A549 (cell line): ENCODE data around the gene MED23. TPM values are rescaled to one million over a fixed set of nuclear protein-coding genes. Genes with fewer than 3 reads are reported as not detected.

Experiments used
- ATAC-seq, 2 experiments: fragments of 200-7000 bp in 1 of 2; fragments of >200 bp in 1 of 2; cut with Nextera tagmentation in 1 of 2; cut with Tn5 transposase in 1 of 2; 3 replicates each; pipeline versions ENCODE4 v1.8.0 to v1.9.1; 2018 to 2020; ENCODE audit warnings: mild to moderate bottlenecking in 1 of 2, moderate library complexity in 1 of 2
- CTCF ChIA-PET: fragments of 300-600 bp; sonication (Branson Sonifier 250); formaldehyde crosslinking; extraction: SDS; loops from one replicate; lab custom pipeline; 2021; ENCODE audit warnings: antibody characterized with exemption, inconsistent platforms; lab: Yijun Ruan, JAX
- POLR2A ChIA-PET: fragments of 350-600 bp; formaldehyde crosslinking; extraction: SDS; loops from one replicate; lab custom pipeline; 2021; ENCODE audit warnings: antibody characterized with exemption, inconsistent platforms; lab: Yijun Ruan, JAX
- DNase-seq, 2 experiments: peaks; one replicate each; pipeline versions ENCODE4 v3.0.0 to v3.0.0-alpha.2; 2011 to 2016; ENCODE audit warnings: low read depth in 1 of 2, low spot score in 1 of 2
- FAIRE-seq: peaks from 2 replicates; lab custom pipeline; 2011; peaks lifted over from hg19 to GRCh38; lab: Jason Lieb, UNC
- H3K27ac ChIP-seq, 2 experiments: fragments of >200 bp; sonication (Bioruptor Twin); formaldehyde crosslinking; 3 replicates each; pipeline ENCODE4 v1.5.1; 2016 to 2017
- H3K4me1 ChIP-seq: fragments of >200 bp; sonication (Bioruptor Twin); formaldehyde crosslinking; 3 replicates; pipeline ENCODE4 v1.6.1; 2016
- H3K4me2 ChIP-seq: fragments of >200 bp; sonication (Bioruptor Twin); formaldehyde crosslinking; 3 replicates; pipeline ENCODE4 v1.6.1; 2016
- H3K4me3 ChIP-seq: fragments of >200 bp; sonication (Bioruptor Twin); formaldehyde crosslinking; 3 replicates; pipeline ENCODE4 v1.5.1; 2016
- H3K9me3 ChIP-seq: fragments of >200 bp; sonication (Bioruptor Twin); formaldehyde crosslinking; 3 replicates; pipeline ENCODE4 v1.6.1; 2016
- ATOH8 ChIP-seq: fragments of 250-450 bp; sonication (Bioruptor Pico); IDR thresholded peaks from 2 replicates; pipeline ENCODE4 v1.5.0; 2020; ENCODE audit warnings: low read depth, mild to moderate bottlenecking, moderate library complexity
- CBX2 ChIP-seq: fragments of 200-600 bp; sonication (generic); IDR thresholded peaks from 2 replicates; pipeline ENCODE4 v1.6.1; 2016; ENCODE audit warnings: low read depth, mild to moderate bottlenecking, borderline replicate concordance
- CBX8 ChIP-seq: fragments of 200-600 bp; sonication (generic); IDR thresholded peaks from 2 replicates; pipeline ENCODE4 v1.6.1; 2016
- EHF ChIP-seq: fragments of 250-450 bp; sonication (Bioruptor Pico); IDR thresholded peaks from 2 replicates; pipeline ENCODE4 v1.5.0; 2020; ENCODE audit warnings: mild to moderate bottlenecking
- FOSB ChIP-seq: fragments of 250-450 bp; sonication (Bioruptor Pico); IDR thresholded peaks from 2 replicates; pipeline ENCODE4 v1.5.0; 2020; ENCODE audit warnings: mild to moderate bottlenecking, moderate library complexity
- FOSL2 ChIP-seq, 2 experiments: fragments of 450-650 bp in 1 of 2; fragments of >200 bp in 1 of 2; sonication (Bioruptor Twin) in 1 of 2; formaldehyde crosslinking; IDR thresholded peaks; 2 replicates each; pipeline versions ENCODE4 v1.5.0 to v1.6.1; 2016 to 2020; ENCODE audit warnings: mild to moderate bottlenecking in 1 of 2, moderate library complexity in 1 of 2
- FOXS1 ChIP-seq: fragments of 250-450 bp; sonication (Bioruptor Pico); IDR thresholded peaks from 2 replicates; pipeline ENCODE4 v1.5.0; 2020; ENCODE audit warnings: mild to moderate bottlenecking, moderate library complexity
- HDAC2 ChIP-seq: fragments of 200-600 bp; sonication (generic); IDR thresholded peaks from 2 replicates; pipeline ENCODE4 v1.6.1; 2016
- HOXB13 ChIP-seq: fragments of 250-450 bp; sonication (Bioruptor Pico); IDR thresholded peaks from 2 replicates; pipeline ENCODE4 v1.5.0; 2020; ENCODE audit warnings: low read depth, mild to moderate bottlenecking, moderate library complexity
- HOXB5 ChIP-seq: fragments of 250-450 bp; sonication (Bioruptor Pico); IDR thresholded peaks from 2 replicates; pipeline ENCODE4 v1.5.0; 2020; ENCODE audit warnings: mild to moderate bottlenecking, moderate library complexity
- JUNB ChIP-seq: fragments of >200 bp; sonication (Bioruptor Twin); formaldehyde crosslinking; IDR thresholded peaks from 2 replicates; pipeline ENCODE4 v1.6.1; 2016
- KDM5A ChIP-seq: fragments of 200-600 bp; sonication (generic); IDR thresholded peaks from 2 replicates; pipeline ENCODE4 v1.6.1; 2016; ENCODE audit warnings: antibody characterized with exemption, mild to moderate bottlenecking
- MAX ChIP-seq: IDR thresholded peaks from 2 replicates; pipeline ENCODE4 v1.6.1; 2012
- NFE2L2 ChIP-seq: fragments of 150-350 bp; conservative IDR thresholded peaks from 2 replicates; pipeline ENCODE4 v1.6.1; 2014; ENCODE audit warnings: low read length
- NPAS2 ChIP-seq: fragments of 250-450 bp; sonication (Bioruptor Pico); IDR thresholded peaks from 2 replicates; pipeline ENCODE4 v1.8.0; 2022; ENCODE audit warnings: mild to moderate bottlenecking, moderate library complexity, borderline replicate concordance
- PBX3 ChIP-seq: IDR thresholded peaks from 2 replicates; pipeline ENCODE4 v1.6.1; 2012
- PHF8 ChIP-seq: fragments of 200-600 bp; sonication (generic); IDR thresholded peaks from 2 replicates; pipeline ENCODE4 v1.6.1; 2016; ENCODE audit warnings: low read depth, mild to moderate bottlenecking, antibody characterized with exemption, moderate library complexity, borderline replicate concordance
- POLR2AphosphoS2 ChIP-seq: conservative IDR thresholded peaks from 2 replicates; pipeline ENCODE4 v1.6.1; 2012; ENCODE audit warnings: low read length, improper control_type of control experiment, inconsistent platforms
- RNF2 ChIP-seq: fragments of 200-600 bp; sonication (generic); IDR thresholded peaks from 2 replicates; pipeline ENCODE4 v1.6.1; 2016; ENCODE audit warnings: low read depth, mild to moderate bottlenecking, antibody characterized with exemption, moderate library complexity, borderline replicate concordance
- SREBF2 ChIP-seq: fragments of 450-650 bp; IDR thresholded peaks from 2 replicates; pipeline ENCODE4 v1.6.1; 2014; ENCODE audit warnings: mild to moderate bottlenecking, moderate library complexity
- TP53 ChIP-seq: fragments of 250-450 bp; sonication (Bioruptor Pico); IDR thresholded peaks from 2 replicates; pipeline ENCODE4 v1.5.0; 2021; ENCODE audit warnings: mild to moderate bottlenecking, moderate library complexity
- USF2 ChIP-seq: fragments of 450-650 bp; IDR thresholded peaks from 2 replicates; pipeline ENCODE4 v1.6.1; 2014; ENCODE audit warnings: antibody characterized with exemption
- ZSCAN20 ChIP-seq: fragments of 250-450 bp; sonication (Bioruptor Pico); IDR thresholded peaks from 2 replicates; pipeline ENCODE4 v1.8.0; 2022; ENCODE audit warnings: mild to moderate bottlenecking, moderate library complexity
- WGBS: methylation state at CpG from one replicate; pipeline ENCODE4 v1.1.6; 2017; ENCODE audit errors: missing lambda C conversion rate; 5-methylcytosine and 5-hydroxymethylcytosine counted together
- polyA plus RNA-seq, 4 experiments: library from polyadenylated mRNA; depleted of rRNA in 3 of 4; stranded (reverse); fragments of >200 nt; fragmentation: RNase III in 1 of 4; extraction: RNeasy Plus Mini Kit Qiagen cat#74134 plus additional on column Dnase treatment in 1 of 4; gene quantifications; 2 replicates in 3 of 4; 3 replicates in 1 of 4; pipeline ENCODE4 v1.2.3, GENCODE V29; 2011 to 2017
- TF ChIP-seq, protein P1 (sequence below): fragments of 150-350 bp; IDR thresholded peaks from 2 replicates; pipeline ENCODE4 v1.6.1; 2014; ENCODE audit warnings: low read depth, mild to moderate bottlenecking, low read length

Gene MED23
- polyA plus RNA-seq, 2 of the 4 experiments (the other 2 are of a cell fraction), result 7.6 to 23.1 TPM

DNA sequence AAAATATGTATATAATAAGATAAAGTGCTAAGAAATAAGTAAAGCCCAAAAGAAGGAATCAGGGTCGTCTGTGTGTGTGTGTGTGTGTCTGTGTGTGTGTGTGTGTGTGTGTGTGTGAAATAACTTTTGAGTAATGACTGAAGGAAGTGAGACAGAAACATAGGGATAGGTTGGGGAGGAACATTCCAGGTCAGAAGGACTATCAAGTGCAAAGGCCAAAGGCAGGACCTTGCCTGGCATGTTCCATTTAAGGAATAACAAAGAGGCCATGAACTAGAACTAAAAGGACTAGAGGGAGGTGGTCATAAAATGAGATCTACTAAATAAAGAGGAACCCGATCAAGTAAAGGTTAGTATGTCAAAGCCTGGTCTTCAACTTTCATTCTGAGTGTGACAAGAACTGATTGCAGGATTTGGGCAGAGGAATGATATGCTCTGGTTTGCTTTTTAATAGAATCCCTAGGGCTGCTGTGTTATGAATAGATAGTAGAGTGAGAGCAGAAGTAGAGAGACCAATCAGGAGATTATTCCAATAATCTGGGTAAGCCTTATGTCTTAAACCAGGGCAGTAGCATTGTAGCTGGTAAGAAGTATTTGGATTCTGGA lies 15.9 kb upstream of the MED23 start:
- POLR2A ChIA-PET, result no interaction called here
- Histone ChIP-seq H3K4me2 (no peak overlapping the region), H3K27ac (no peak overlapping the region), H3K9me3 (no peaks in the 10 kb centered on the region), H3K4me1 (no peaks in the 10 kb centered on the region), H3K4me3 (no peak overlapping the region)
- FAIRE-seq (no peak), DNase-seq (no peak), ATAC-seq (no peak)
- CTCF ChIA-PET, result interaction anchor here (1.5 kb wide), 1 partner anchor 16 kb away, joined by 6 read pairs; the partner anchor contains the start of gene MED23
- TF ChIP-seq CBX2 (no peak), JUNB (no peak), FOSB (CRISPR knock-in tag) (no peak), NFE2L2 (no peak), NPAS2 (CRISPR knock-in tag) (no peak), USF2 (no peak), HDAC2 (no peak), HOXB5 (CRISPR knock-in tag) (no peak), ZSCAN20 (CRISPR knock-in tag) (no peak), POLR2AphosphoS2 (no peak), EHF (CRISPR knock-in tag) (no peak), PHF8 (no peak), SREBF2 (no peak), KDM5A (no peak), MAX (no peak)
- TF ChIP-seq, protein P1, sequence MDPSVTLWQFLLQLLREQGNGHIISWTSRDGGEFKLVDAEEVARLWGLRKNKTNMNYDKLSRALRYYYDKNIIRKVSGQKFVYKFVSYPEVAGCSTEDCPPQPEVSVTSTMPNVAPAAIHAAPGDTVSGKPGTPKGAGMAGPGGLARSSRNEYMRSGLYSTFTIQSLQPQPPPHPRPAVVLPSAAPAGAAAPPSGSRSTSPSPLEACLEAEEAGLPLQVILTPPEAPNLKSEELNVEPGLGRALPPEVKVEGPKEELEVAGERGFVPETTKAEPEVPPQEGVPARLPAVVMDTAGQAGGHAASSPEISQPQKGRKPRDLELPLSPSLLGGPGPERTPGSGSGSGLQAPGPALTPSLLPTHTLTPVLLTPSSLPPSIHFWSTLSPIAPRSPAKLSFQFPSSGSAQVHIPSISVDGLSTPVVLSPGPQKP, result no peak
- 5% methylated on average over 2 of the region's 2 CpGs for WGBS

GRCh38 chr6:131642987-131643611 lies 15.1 kb upstream of the MED23 start:
- FAIRE-seq (no peak), DNase-seq (no peak), ATAC-seq (no peak)
- 34% methylated on average over 3 of the region's 3 CpGs for WGBS
- CTCF ChIA-PET, result no interaction called here
- TF ChIP-seq RNF2, result no peak
- H3K9me3 ChIP-seq, result no peaks in the 10 kb centered on the region
- POLR2A ChIA-PET, result no interaction called here
- no peaks in the 10 kb centered on the region for H3K4me1 ChIP-seq
- no peak overlapping the region for H3K4me2 ChIP-seq
- no peak overlapping the region for H3K4me3 ChIP-seq
- no peak overlapping the region for H3K27ac ChIP-seq

DNA sequence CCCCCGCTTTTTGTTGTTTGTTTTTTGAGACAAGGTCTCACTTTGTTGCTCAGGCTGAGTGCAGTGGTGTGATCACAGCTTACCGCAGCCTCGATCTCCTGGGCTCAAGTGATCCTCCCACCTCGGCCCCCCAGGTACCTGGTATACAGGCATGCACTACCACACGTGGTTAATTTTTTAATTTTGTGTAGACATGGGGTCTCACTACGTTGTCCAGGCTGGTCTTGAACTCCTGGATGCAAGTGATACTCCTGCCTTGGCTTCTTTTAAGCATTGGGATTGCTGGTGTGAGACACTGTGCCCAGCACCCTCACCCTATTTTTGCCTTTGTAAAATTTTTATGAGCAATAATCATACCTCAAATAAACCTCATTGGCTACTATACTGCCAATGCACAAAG lies 14.5 kb upstream of the MED23 start:
- DNase-seq, result no peak
- Histone ChIP-seq H3K4me1 (no peaks in the 10 kb centered on the region), H3K4me2 (no peak overlapping the region), H3K27ac (no peak overlapping the region), H3K4me3 (no peak overlapping the region), H3K9me3 (no peaks in the 10 kb centered on the region)
- TF ChIP-seq TP53 (CRISPR knock-in tag) (no peak), FOSL2 (IDR thresholded peaks at IDR 0.05) (no peak), FOSL2 (CRISPR knock-in tag; IDR thresholded peaks at IDR 0.05) (no peak), PBX3 (no peak), PHF8 (no peak), HOXB13 (CRISPR knock-in tag) (no peak), ATOH8 (no peak), FOXS1 (CRISPR knock-in tag) (no peak), NPAS2 (CRISPR knock-in tag) (no peak), CBX8 (no peak)
- 21% methylated on average over 6 of the region's 6 CpGs for WGBS
- ATAC-seq, result no peak
- POLR2A ChIA-PET, result no interaction called here
- CTCF ChIA-PET, result no interaction called here
- no peak for FAIRE-seq
